Nephron (organoid): Measurements from ENCODE around the gene POC1A.
A peak's percentile ranks its signal among the peaks of the same experiment; 100 is the strongest.

Source experiments
- H3K27ac Mint-ChIP-seq, 3 experiments: 2 replicates each; pipeline ENCODE4 v1.8.0; 2020; ENCODE audit warnings: mixed read lengths in 3 of 3, mild to moderate bottlenecking in 2 of 3, moderate library complexity in 1 of 3
- H3K27me3 Mint-ChIP-seq: 2 replicates; pipeline ENCODE4 v1.8.0; 2021; ENCODE audit warnings: low read depth, mild to moderate bottlenecking, moderate library complexity, mixed read lengths
- H3K36me3 Mint-ChIP-seq: 2 replicates; pipeline ENCODE4 v1.8.0; 2020; ENCODE audit warnings: low read depth, mixed read lengths
- H3K4me1 Mint-ChIP-seq: 2 replicates; pipeline ENCODE4 v1.8.0; 2020; ENCODE audit warnings: mixed read lengths
- H3K4me3 Mint-ChIP-seq, 3 experiments: 2 replicates each; pipeline ENCODE4 v1.8.0; 2020; ENCODE audit warnings: mild to moderate bottlenecking in 3 of 3, mixed read lengths in 3 of 3, moderate library complexity in 2 of 3
- H3K9me3 Mint-ChIP-seq: 2 replicates; pipeline ENCODE4 v1.8.0; 2020; ENCODE audit warnings: mixed read lengths
- TF ChIP-seq, protein P1 (sequence below), 3 experiments: fragments of 200-600 bp; sonication (generic); IDR thresholded peaks; one replicate each; pipeline ENCODE4 v1.5.0; 2021; ENCODE audit warnings: antibody characterized with exemption in 3 of 3; ENCODE audit not compliant: unreplicated experiment in 3 of 3

Gene POC1A

DNA sequence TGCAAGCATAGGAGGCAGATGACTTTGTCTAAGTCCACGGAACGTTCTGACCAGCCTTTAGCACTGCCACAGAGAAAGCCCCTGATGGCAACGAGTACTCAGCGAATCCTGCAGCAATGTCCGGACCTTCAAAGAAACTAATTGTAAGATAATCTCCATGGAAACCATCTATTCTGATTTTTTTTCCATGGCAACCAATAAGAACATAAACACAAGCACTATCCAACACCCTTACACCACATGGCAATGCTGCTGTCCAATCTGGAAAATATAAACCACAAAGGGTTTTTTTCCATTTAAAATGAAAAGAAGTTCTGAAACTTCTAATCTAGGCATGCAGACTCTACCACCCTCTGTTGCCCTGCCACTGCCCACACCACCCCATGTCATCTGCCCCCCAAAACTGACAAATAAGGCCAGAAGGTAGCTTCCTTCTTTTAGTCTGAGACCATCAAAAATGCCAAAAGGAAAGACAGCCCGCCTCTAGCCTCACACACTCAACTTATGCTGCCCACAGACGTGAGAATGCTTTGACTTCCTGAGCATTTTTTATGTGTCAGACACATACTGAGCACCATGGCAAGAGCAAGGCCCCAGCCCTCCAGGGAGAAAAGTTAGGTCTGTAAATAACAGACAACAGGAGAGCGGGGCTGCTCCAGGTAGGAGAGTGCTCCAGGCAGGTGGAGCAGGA is 44.5 kb downstream of the POC1A start:
- peaks cover 5% of the 10 kb centered on the region for H3K27me3 Mint-ChIP-seq
- TF ChIP-seq, protein P1, sequence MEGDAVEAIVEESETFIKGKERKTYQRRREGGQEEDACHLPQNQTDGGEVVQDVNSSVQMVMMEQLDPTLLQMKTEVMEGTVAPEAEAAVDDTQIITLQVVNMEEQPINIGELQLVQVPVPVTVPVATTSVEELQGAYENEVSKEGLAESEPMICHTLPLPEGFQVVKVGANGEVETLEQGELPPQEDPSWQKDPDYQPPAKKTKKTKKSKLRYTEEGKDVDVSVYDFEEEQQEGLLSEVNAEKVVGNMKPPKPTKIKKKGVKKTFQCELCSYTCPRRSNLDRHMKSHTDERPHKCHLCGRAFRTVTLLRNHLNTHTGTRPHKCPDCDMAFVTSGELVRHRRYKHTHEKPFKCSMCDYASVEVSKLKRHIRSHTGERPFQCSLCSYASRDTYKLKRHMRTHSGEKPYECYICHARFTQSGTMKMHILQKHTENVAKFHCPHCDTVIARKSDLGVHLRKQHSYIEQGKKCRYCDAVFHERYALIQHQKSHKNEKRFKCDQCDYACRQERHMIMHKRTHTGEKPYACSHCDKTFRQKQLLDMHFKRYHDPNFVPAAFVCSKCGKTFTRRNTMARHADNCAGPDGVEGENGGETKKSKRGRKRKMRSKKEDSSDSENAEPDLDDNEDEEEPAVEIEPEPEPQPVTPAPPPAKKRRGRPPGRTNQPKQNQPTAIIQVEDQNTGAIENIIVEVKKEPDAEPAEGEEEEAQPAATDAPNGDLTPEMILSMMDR (IDR thresholded peaks at IDR 0.05; ENCODE audit: unreplicated experiment in 3 of 3): no peak
- no peaks in the 10 kb centered on the region for H3K9me3 Mint-ChIP-seq
- H3K4me1 Mint-ChIP-seq: peaks cover 33% of the 10 kb centered on the region
- peak overlapping the region in 2 of 3 experiments; percentile 39 to 69 for H3K27ac Mint-ChIP-seq
- H3K4me3 Mint-ChIP-seq: no peak overlapping the region
- H3K36me3 Mint-ChIP-seq: no peaks in the 10 kb centered on the region

DNA sequence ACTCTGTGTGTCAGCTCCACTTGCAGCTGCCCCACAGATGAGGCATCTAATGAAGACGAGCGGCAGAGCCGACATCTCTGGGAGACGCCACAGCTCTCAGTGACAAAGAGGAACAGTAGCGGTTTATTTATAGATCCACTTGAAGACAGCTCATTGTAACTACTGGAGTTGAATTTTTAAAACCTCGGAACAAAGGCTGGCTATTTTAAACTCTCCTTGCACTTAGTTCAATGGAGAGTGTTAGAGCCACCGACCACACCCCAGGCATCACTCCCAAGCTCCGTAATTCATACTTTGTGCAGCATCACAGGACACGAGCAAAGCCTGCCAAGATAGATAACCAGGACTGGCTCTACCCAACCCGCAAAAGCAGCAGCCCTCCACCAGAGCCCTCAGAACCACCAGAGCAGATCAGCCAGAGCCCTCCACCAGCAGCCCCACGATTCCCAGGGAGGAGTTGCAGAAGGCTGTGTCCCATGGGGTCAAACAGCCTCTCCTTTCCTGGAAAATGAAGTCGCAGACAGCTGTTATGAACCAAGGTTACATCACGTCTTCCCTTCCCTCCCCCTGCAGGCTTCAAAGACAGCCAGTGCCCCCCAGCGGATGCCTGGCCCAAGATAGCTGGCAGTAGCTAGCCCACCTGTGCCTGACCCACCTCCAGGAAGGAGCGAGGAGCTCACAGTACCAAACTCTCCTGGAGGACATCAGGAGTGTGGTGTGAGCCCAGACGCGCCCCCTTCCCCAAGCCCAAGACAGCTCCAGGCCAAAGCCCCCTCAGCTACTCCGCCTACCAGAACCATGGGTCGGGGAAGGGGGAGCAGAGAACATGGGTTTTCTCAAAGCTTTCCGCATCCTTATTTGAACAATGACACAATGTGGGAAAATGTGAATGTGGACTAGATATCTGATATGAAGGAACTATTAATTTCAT is 45.7 kb downstream of the POC1A start:
- H3K4me3 Mint-ChIP-seq: peak overlapping the region in 1 of 3 experiments; percentile 65
- H3K9me3 Mint-ChIP-seq: no peaks in the 10 kb centered on the region
- TF ChIP-seq, protein P1 (IDR thresholded peaks at IDR 0.05; ENCODE audit: unreplicated experiment in 3 of 3): no peak
- peaks cover 33% of the 10 kb centered on the region for H3K4me1 Mint-ChIP-seq
- peak overlapping the region; percentile 69 to 79 (median 77) for H3K27ac Mint-ChIP-seq
- H3K36me3 Mint-ChIP-seq: no peaks in the 10 kb centered on the region
- peaks cover 5% of the 10 kb centered on the region for H3K27me3 Mint-ChIP-seq

DNA sequence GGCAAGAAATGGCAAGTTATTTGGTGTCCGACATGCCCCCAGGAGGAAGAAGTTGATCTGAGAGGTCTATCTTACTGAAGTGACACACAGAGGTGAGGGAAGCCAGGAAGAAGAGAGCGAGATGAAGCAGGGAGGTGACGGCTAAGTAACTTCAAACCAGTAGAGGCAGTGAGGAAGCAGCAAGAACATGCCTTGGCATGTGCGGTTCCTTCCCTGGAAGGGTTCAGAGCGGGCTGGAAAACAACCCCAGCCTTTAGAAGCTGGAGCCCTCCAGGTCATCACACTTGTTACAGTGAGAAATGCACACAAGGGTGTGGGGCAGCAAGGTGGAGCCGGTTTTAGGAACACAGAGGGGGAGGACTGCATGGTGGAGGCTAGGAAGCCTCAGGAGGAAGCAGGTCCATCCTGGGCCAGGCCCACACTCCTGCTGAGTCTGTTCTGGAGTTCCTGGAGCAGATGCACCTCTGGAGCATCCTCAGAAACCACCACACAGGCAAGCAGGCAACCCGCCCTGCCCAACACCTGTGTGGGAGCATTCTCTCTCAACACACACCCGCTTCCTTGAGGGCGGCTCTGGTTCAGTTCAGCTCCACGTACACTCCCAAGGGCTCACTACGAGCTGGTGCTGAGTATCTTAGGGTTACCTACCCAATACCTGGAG is 47.1 kb downstream of the POC1A start:
- peaks cover 5% of the 10 kb centered on the region for H3K27me3 Mint-ChIP-seq
- peaks cover 4% of the 10 kb centered on the region for H3K9me3 Mint-ChIP-seq
- TF ChIP-seq, protein P1 (IDR thresholded peaks at IDR 0.05; ENCODE audit: unreplicated experiment in 3 of 3): no peak
- H3K4me3 Mint-ChIP-seq: no peak overlapping the region
- peaks cover 33% of the 10 kb centered on the region for H3K4me1 Mint-ChIP-seq
- peaks cover 6% of the 10 kb centered on the region for H3K36me3 Mint-ChIP-seq
- H3K27ac Mint-ChIP-seq: peak overlapping the region in 1 of 3 experiments; percentile 15

DNA sequence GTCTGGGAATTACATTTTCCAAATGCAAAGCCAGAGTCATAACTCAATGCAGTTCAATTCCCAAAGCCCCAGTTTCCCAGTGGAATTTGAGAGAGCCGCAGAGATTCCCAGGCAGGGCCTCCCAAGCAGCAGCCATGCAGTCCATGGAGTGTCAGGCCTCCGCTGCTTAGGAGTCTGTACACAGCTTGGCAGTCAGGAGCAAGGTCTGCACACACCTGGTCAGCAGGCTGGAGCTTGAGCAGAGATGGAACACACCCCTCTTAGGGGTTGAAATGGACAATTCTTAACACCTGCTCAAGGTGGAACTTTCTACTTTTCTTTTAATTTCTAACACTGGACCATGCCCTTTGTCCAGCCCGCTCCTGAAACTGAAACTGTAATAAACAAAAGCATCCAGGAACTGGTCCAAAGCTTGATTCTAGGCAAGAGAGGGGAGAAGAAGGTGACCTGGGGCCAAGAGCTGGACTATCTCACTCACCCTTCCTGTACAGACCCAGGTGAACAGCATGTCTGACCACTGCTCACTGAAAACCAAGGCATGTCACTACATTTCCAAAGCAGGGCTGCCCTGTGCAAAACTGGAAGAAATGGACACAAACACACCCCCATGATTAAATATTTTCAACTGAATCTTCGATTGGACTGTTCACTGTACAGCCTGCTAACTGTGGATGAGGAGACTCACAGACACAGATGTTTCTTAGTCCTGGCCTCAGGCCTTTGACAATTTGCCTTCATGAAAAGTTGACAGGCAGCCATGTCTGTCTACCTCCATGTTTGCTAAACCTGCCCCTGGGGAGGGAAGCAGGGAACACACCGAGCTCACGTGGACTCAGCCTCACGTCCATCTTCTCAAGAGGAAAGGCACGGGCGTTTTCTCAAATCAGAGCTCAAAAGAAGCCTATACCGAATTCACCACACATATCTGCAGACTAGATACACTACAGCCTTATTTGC is 49.3 kb downstream of the POC1A start:
- TF ChIP-seq, protein P1 (IDR thresholded peaks at IDR 0.05; ENCODE audit: unreplicated experiment in 3 of 3): no peak
- H3K36me3 Mint-ChIP-seq: peaks cover 20% of the 10 kb centered on the region
- peaks cover 5% of the 10 kb centered on the region for H3K27me3 Mint-ChIP-seq
- no peak overlapping the region for H3K27ac Mint-ChIP-seq
- peaks cover 12% of the 10 kb centered on the region for H3K9me3 Mint-ChIP-seq
- H3K4me3 Mint-ChIP-seq: no peak overlapping the region
- H3K4me1 Mint-ChIP-seq: peaks cover 31% of the 10 kb centered on the region

DNA sequence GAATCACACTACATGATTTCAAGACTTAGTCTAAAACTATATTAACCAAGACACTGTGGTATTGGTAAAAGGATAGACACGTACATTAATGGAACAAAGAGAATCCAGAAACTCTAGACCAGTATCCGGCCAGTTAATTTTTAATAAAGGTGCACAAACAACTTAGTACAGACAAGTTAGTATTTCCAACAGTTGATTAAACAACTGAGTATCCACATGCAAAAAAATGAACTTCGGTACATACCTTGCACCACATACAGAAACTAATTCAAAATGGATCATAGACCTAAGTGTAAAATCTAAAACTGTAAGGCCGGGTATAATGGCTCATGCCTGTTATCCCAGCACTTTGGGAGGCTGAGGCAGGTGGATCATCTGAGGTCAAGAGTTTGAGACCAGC is 51.3 kb downstream of the POC1A start:
- Mint-ChIP-seq H3K9me3 (peaks cover 12% of the 10 kb centered on the region), H3K4me1 (peaks cover 11% of the 10 kb centered on the region)
- TF ChIP-seq, protein P1 (IDR thresholded peaks at IDR 0.05; ENCODE audit: unreplicated experiment in 3 of 3): no peak

More for the DNA sequence above, 51.3 kb downstream of the POC1A start:
- no peaks in the 10 kb centered on the region for H3K27me3 Mint-ChIP-seq
- H3K4me3 Mint-ChIP-seq: no peak overlapping the region
- no peak overlapping the region for H3K27ac Mint-ChIP-seq
- peaks cover 25% of the 10 kb centered on the region for H3K36me3 Mint-ChIP-seq
